ENCODE measurements around the gene NRL. TPM values are rescaled to one million over a fixed set of nuclear protein-coding genes. Genes with fewer than 3 reads are reported as not detected.

Gene NRL
- total and polyA plus RNA-seq, 2 donors (not counting 3 experiments of a cell fraction or from before 2014, with no cell fraction given) = 0.71 to 1.1 TPM

GRCh38 chr14:24059841-24060388 is 54.8 kb downstream of the NRL start:
- CTCF ChIA-PET = interaction anchor here (5.2 to 9.5 kb wide), 2 partner anchors 32 to 49 kb away, joined by 26 to 319 read pairs; partner anchors contain the start of gene PCK2

More at GRCh38 chr14:24059841-24060388, 54.8 kb downstream of the NRL start:
- no peak overlapping the region for H3K4me3 ChIP-seq (replicated peaks in 1 of 3; ENCODE audit: insufficient read depth in 1 of 3, low read depth in 1 of 3, low read length in 3 of 3)
- H3K9me3 ChIP-seq (replicated peaks; ENCODE audit: control insufficient read depth, insufficient read depth, low read length) = no peaks in the 10 kb centered on the region
- dilution Hi-C loops (cut with MboI; ENCODE audit: extremely low pct_ligation_motif_present, low sequenced_read_pairs) (no loop called here), intact Hi-C loops (cut with micrococcal nuclease) (loop anchor here (5.0 kb wide), 1 partner anchor 157 kb away; the partner anchor contains the start of gene MDP1)
- H3K4me2 ChIP-seq (ENCODE audit: insufficient read depth, low read length) = no peak overlapping the region
- H3K27me3 ChIP-seq (ENCODE audit: control insufficient read depth in 2 of 2, insufficient read depth in 2 of 2, low read length in 2 of 2) = peaks cover 0 to 1% of the 10 kb centered on the region in 2 experiments
- no peaks in the 10 kb centered on the region for H3K4me1 ChIP-seq (ENCODE audit: control insufficient read depth, extremely low read depth, insufficient read depth, low read length)
- no peaks in the 10 kb centered on the region for H4K20me1 ChIP-seq (replicated peaks; ENCODE audit: control insufficient read depth, extremely low read depth, insufficient read depth, low read length)
- no peaks in the 10 kb centered on the region for H3K9me1 ChIP-seq (replicated peaks; ENCODE audit: control insufficient read depth, extremely low read depth, insufficient read depth, low read length)
- no TSS peak for BruUV-seq (replicated peaks)
- TF ChIP-seq MYC (IDR thresholded peaks at IDR 0.05; ENCODE audit: low read depth, low read length) (no peak), GATA2 (IDR thresholded peaks at IDR 0.05; ENCODE audit: insufficient read depth, insufficient read length, low read depth, low read length) (no peak), POLR2A (IDR thresholded peaks at IDR 0.05; ENCODE audit: low read depth, low read length) (no peak), POLR2AphosphoS5 (IDR thresholded peaks at IDR 0.05; ENCODE audit: insufficient read depth, low read depth, low read length) (no peak), FOS (IDR thresholded peaks at IDR 0.05; ENCODE audit: borderline replicate concordance, insufficient read depth, low read length) (no peak), JUN (IDR thresholded peaks at IDR 0.05; ENCODE audit: borderline replicate concordance, insufficient read depth, insufficient read length, low read depth) (no peak), CTCF (IDR thresholded peaks at IDR 0.05; ENCODE audit: extremely low read depth in 1 of 2, insufficient read depth in 1 of 2, low read depth in 1 of 2, low read length in 2 of 2) (no peak), EZH2 (IDR thresholded peaks at IDR 0.05; ENCODE audit: borderline replicate concordance, low read depth, low read length, severe bottlenecking) (no peak), MAX (IDR thresholded peaks at IDR 0.05; ENCODE audit: insufficient read depth, insufficient read length) (no peak)
- H3K79me2 ChIP-seq (ENCODE audit: control insufficient read depth, insufficient read depth, low read length) = no peaks in the 10 kb centered on the region
- POLR2A ChIA-PET = no interaction called here
- H3K9ac ChIP-seq (replicated peaks; ENCODE audit: extremely low read depth, insufficient read depth, low read length) = no peak overlapping the region
- H3K36me3 ChIP-seq (ENCODE audit: control insufficient read depth in 2 of 2, extremely low read depth in 1 of 2, insufficient read depth in 2 of 2, low read length in 2 of 2) = no peaks in the 10 kb centered on the region
- H3K27ac ChIP-seq (ENCODE audit: insufficient read depth, low read depth, low read length) = no peak overlapping the region
- no peak for FAIRE-seq
- DNase-seq (ENCODE audit: low read depth, low spot score) = no peak
- no peak overlapping the region for H2AFZ ChIP-seq (ENCODE audit: low read depth, low read length)

Measured in endothelial cell of umbilical vein (primary cell).